NB4 (cell line): ENCODE measurements around the gene CELF6.

Experiments
- MYC ChIP-seq: IDR thresholded peaks from 2 replicates; pipeline ENCODE4 v1.6.1; 2011; ENCODE audit warnings: low read depth, low read length
- POLR2A ChIP-seq: IDR thresholded peaks from 2 replicates; pipeline ENCODE4 v1.6.1; 2011; ENCODE audit warnings: mild to moderate bottlenecking; ENCODE audit not compliant: insufficient read length; ENCODE audit errors: extremely low read depth
- TF ChIP-seq, protein P1 (sequence below): IDR thresholded peaks from one replicate; pipeline ENCODE4 v1.5.1; 2012; ENCODE audit warnings: low read depth, low read length
- TF ChIP-seq, protein P2 (sequence below): IDR thresholded peaks from 2 replicates; pipeline ENCODE4 v1.6.1; 2011; ENCODE audit warnings: low read depth, low read length

DNA sequence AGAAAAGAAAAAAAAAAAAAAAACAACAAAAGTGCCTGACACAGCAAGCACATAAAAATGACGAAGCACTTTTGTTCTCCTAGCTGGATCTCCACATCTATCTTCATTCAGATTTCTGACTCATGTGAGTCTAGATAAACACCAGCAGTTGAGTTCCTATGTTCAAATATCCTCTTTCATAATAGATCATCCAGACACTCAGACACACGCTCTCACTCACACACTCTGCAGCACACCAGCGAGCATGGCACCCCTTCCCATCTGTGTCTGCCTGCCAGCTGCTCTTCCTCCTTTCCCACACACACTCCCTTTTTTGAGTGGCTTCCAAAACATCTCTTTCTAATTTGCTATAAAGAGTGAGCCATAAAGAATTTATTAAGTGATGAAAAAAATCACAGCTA is 19.8 kb upstream of the CELF6 start:
- TF ChIP-seq, protein P1, sequence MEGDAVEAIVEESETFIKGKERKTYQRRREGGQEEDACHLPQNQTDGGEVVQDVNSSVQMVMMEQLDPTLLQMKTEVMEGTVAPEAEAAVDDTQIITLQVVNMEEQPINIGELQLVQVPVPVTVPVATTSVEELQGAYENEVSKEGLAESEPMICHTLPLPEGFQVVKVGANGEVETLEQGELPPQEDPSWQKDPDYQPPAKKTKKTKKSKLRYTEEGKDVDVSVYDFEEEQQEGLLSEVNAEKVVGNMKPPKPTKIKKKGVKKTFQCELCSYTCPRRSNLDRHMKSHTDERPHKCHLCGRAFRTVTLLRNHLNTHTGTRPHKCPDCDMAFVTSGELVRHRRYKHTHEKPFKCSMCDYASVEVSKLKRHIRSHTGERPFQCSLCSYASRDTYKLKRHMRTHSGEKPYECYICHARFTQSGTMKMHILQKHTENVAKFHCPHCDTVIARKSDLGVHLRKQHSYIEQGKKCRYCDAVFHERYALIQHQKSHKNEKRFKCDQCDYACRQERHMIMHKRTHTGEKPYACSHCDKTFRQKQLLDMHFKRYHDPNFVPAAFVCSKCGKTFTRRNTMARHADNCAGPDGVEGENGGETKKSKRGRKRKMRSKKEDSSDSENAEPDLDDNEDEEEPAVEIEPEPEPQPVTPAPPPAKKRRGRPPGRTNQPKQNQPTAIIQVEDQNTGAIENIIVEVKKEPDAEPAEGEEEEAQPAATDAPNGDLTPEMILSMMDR = no peak
- no peak for TF ChIP-seq POLR2A
- TF ChIP-seq, protein P2, sequence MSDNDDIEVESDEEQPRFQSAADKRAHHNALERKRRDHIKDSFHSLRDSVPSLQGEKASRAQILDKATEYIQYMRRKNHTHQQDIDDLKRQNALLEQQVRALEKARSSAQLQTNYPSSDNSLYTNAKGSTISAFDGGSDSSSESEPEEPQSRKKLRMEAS = no peak
- TF ChIP-seq MYC = no peak
